LNCaP clone FGC (cell line): ENCODE results near the gene SPRYD7.

ENCODE experiments used
- DNase-seq: peaks from one replicate; pipeline ENCODE4 v3.0.0-alpha.2; 2011; ENCODE audit warnings: low read depth
- H3K4me3 ChIP-seq: 2 replicates; pipeline ENCODE4 v1.5.1; 2011; ENCODE audit warnings: mild to moderate bottlenecking, low read depth, low read length, control low read depth
- TF ChIP-seq, protein P1 (sequence below): IDR thresholded peaks from 2 replicates; pipeline ENCODE4 v1.5.1; 2012; ENCODE audit warnings: mild to moderate bottlenecking; ENCODE audit not compliant: control insufficient read depth, insufficient read depth; ENCODE audit errors: extremely low read depth

Gene SPRYD7

DNA sequence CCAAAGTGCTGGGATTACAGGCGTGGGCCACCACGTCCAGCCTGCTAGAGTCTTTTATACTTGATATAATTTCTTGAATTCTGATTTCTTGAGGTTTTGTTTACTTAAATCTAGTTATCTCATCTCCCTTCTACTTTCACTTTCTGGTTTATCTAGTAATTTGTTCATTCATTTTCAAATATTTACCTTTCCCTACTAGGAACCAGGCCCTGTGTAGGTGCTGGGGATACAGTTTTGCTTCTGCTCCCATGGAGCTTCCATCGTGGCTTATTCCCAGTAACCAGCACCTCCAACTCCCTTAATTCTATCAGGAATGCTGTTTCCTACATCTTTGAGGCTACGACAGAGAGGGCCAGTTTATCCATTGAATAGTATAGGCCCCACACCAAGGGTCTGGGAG lies 36.6 kb upstream of the SPRYD7 start:
- TF ChIP-seq, protein P1, sequence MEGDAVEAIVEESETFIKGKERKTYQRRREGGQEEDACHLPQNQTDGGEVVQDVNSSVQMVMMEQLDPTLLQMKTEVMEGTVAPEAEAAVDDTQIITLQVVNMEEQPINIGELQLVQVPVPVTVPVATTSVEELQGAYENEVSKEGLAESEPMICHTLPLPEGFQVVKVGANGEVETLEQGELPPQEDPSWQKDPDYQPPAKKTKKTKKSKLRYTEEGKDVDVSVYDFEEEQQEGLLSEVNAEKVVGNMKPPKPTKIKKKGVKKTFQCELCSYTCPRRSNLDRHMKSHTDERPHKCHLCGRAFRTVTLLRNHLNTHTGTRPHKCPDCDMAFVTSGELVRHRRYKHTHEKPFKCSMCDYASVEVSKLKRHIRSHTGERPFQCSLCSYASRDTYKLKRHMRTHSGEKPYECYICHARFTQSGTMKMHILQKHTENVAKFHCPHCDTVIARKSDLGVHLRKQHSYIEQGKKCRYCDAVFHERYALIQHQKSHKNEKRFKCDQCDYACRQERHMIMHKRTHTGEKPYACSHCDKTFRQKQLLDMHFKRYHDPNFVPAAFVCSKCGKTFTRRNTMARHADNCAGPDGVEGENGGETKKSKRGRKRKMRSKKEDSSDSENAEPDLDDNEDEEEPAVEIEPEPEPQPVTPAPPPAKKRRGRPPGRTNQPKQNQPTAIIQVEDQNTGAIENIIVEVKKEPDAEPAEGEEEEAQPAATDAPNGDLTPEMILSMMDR, result no peak
- H3K4me3 ChIP-seq, result no peak overlapping the region
- DNase-seq, result no peak

DNA sequence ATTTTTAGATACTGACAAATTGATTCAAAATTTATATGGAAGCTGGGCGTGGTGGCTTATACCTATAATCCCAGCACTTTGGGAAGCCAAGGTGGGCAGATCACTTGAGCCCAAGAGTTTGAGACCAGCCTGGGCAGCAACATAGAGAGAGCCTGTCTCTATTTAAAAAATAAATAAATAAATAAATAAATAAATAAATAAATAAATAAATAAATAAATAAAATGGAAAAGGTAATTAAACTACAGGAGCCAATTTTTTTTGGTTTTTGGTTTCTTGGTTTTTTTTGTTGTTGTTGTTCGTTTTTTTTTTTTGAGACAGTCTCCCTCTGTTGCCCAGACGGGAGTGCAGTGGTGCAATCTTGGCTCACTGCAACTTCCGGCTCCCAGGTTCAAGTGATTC lies 31.3 kb upstream of the SPRYD7 start:
- H3K4me3 ChIP-seq, result no peak overlapping the region
- TF ChIP-seq, protein P1, result no peak

GRCh38 chr13:49958321-49958720 lies 22.2 kb upstream of the SPRYD7 start:
- H3K4me3 ChIP-seq, result no peak overlapping the region
- TF ChIP-seq, protein P1, result no peak
- DNase-seq, result no peak

More for the DNA sequence above, 31.3 kb upstream of the SPRYD7 start:
- DNase-seq, result no peak

- DNase-seq, result no peak
- no peak overlapping the region for H3K4me3 ChIP-seq
- TF ChIP-seq, protein P1, result no peak
These were observed 20.0 kb upstream of the SPRYD7 start for GRCh38 chr13:49956131-49956530.

DNA sequence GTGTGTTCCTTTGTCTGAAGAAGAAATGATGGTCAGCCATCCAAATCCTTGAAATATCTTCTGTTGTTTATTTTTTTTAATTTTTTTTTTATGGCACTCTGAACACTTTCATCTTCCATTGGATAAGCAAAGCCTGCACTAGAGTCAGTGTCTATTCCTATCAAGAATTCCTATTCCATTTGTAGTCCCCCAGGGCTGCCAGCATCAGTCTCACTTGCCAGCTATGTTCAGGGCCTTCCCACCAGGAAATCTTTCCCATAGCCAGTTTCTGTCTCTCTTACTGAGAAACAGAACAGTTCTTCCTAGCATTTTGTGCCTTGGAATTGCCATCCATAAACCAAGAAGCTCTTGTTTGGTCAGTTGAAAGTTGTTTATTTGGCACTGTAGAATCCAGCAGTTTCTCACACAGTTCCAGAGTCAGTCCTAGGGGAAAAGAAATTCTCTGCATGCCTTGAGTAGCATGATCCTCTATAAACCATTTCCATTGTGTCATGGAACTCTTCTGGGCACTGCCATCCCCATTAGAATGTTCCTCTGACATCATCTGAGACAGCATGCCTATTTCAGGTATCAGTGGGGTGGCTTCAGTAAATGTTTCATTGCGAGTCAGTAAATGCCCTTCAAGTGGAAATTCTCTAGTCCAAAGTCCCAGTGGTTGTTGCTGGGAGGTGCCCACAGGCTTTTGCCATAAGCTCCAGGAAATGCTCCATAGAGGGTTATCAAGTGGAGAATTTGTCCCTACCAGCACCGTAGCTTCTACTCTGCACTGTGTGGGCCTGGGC lies 18.7 kb upstream of the SPRYD7 start:
- no peak overlapping the region for H3K4me3 ChIP-seq
- TF ChIP-seq, protein P1, result no peak
- no peak for DNase-seq

GRCh38 chr13:49953560-49953959 lies 17.4 kb upstream of the SPRYD7 start:
- DNase-seq, result peak; percentile 62
- TF ChIP-seq, protein P1, result no peak
- no peak overlapping the region for H3K4me3 ChIP-seq
